ENCODE data around the gene SPACA9. TPM values are rescaled to one million over a fixed set of nuclear protein-coding genes. Genes with fewer than 3 reads are reported as not detected.

SPACA9 gene
- total RNA-seq, 1 experiment from 2014 or later = 19.2 TPM

DNA sequence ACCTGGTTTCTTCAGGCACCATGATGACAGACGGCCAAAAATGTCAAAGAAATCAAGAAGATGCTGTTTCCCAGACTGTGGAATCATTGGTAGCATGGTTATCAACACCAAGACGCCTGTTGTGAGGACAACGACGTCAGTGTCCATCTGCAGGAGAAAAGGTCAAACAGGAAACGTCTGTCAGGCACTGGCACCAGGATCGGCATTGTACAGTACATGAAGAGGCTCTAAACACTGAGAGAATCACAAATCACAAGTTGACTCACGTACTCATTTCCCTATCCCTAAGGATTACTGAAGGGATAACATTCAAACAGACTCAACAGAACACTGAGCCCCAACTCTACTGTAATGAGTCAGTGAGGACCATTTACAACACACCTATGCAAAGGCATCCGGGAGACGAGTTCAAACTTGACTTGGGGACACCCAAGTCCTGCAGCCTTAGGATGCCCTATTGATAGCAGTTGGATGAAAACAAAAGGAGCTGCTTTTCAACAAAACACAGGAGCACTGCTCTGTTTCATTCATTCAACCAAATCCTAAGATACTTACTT lies 44.7 kb downstream of the SPACA9 start:
- intact Hi-C loops (cut with micrococcal nuclease; ENCODE audit: unreplicated experiment) = no loop called here
- H3K79me2 ChIP-seq (ENCODE audit: low read depth) = no peaks in the 10 kb centered on the region
- no peak overlapping the region for H2AFZ ChIP-seq
- H3K4me1 ChIP-seq (replicated peaks; ENCODE audit: insufficient read depth) = no peaks in the 10 kb centered on the region
- H3K36me3 ChIP-seq (ENCODE audit: low read depth) = peaks cover 36% of the 10 kb centered on the region
- no TSS peak for BruUV-seq (replicated peaks)
- H3K4me2 ChIP-seq = no peak overlapping the region
- no peaks in the 10 kb centered on the region for H3K9me3 ChIP-seq (ENCODE audit: insufficient read depth, low read depth)
- ChIA-PET POLR2A (ENCODE audit: unreplicated experiment) (no interaction called here), CTCF (no interaction called here)
- no peaks in the 10 kb centered on the region; the same call in 1 of the 2 replicates for H3K9me2 ChIP-seq (ENCODE audit: insufficient read depth)
- no peak for TF ChIP-seq EZH2 (IDR thresholded peaks at IDR 0.05; ENCODE audit: low read depth)
- TF ChIP-seq, protein P1, sequence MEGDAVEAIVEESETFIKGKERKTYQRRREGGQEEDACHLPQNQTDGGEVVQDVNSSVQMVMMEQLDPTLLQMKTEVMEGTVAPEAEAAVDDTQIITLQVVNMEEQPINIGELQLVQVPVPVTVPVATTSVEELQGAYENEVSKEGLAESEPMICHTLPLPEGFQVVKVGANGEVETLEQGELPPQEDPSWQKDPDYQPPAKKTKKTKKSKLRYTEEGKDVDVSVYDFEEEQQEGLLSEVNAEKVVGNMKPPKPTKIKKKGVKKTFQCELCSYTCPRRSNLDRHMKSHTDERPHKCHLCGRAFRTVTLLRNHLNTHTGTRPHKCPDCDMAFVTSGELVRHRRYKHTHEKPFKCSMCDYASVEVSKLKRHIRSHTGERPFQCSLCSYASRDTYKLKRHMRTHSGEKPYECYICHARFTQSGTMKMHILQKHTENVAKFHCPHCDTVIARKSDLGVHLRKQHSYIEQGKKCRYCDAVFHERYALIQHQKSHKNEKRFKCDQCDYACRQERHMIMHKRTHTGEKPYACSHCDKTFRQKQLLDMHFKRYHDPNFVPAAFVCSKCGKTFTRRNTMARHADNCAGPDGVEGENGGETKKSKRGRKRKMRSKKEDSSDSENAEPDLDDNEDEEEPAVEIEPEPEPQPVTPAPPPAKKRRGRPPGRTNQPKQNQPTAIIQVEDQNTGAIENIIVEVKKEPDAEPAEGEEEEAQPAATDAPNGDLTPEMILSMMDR (conservative IDR thresholded peaks at IDR 0.05) = no peak
- H3F3A ChIP-seq (ENCODE audit: insufficient read depth, low read depth) = no peaks in the 10 kb centered on the region
- no peak overlapping the region for H3K4me3 ChIP-seq
- DNase-seq = no peak
- peaks cover 4% of the 10 kb centered on the region; the same call in 1 of the 2 replicates for H4K20me1 ChIP-seq (ENCODE audit: insufficient read depth)
- no peak overlapping the region for H3K27ac ChIP-seq
- H3K27me3 ChIP-seq (ENCODE audit: insufficient read depth, low read depth) = no peaks in the 10 kb centered on the region

DNA sequence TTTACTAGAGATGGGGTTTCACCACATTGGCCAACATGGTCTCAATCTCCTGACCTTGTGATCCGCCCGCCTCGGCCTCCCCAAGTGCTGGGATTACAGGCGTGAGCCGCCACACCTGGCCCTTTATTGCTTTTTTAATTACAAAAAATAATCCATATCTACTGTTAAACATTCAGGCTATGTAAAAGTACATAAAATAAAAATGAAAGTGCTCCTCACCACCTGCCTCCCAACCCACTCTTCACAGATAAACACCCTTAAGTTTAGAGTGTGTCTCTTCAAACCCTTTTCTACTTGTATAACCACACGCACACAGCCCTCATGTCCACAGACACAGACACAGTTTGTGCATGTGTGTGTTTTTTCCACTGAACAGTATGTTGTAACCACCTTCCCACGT lies 49.0 kb downstream of the SPACA9 start:
- no TSS peak for BruUV-seq (replicated peaks)
- no peak for DNase-seq
- no peaks in the 10 kb centered on the region for H3K9me2 ChIP-seq (ENCODE audit: insufficient read depth)
- no peaks in the 10 kb centered on the region for H3K9me3 ChIP-seq (ENCODE audit: insufficient read depth, low read depth)
- H3K79me2 ChIP-seq (ENCODE audit: low read depth) = no peaks in the 10 kb centered on the region; the same call in 1 of the 2 replicates
- no peak overlapping the region for H3K27ac ChIP-seq
- no peaks in the 10 kb centered on the region for H3K4me1 ChIP-seq (replicated peaks; ENCODE audit: insufficient read depth)
- intact Hi-C loops (cut with micrococcal nuclease; ENCODE audit: unreplicated experiment) = no loop called here
- TF ChIP-seq, protein P1 (conservative IDR thresholded peaks at IDR 0.05) = no peak
- TF ChIP-seq EZH2 (IDR thresholded peaks at IDR 0.05; ENCODE audit: low read depth) = no peak
- POLR2A ChIA-PET (ENCODE audit: unreplicated experiment) = no interaction called here
- peaks cover 4% of the 10 kb centered on the region; the same call in 1 of the 2 replicates for H4K20me1 ChIP-seq (ENCODE audit: insufficient read depth)
- CTCF ChIA-PET = no interaction called here
- no peaks in the 10 kb centered on the region for H3F3A ChIP-seq (ENCODE audit: insufficient read depth, low read depth)
- no peak overlapping the region for H3K4me3 ChIP-seq
- no peaks in the 10 kb centered on the region for H3K27me3 ChIP-seq (ENCODE audit: insufficient read depth, low read depth)
- H2AFZ ChIP-seq = no peak overlapping the region
- no peak overlapping the region for H3K4me2 ChIP-seq
- H3K36me3 ChIP-seq (ENCODE audit: low read depth) = peaks cover 23% of the 10 kb centered on the region; the same call in 1 of the 2 replicates

DNA sequence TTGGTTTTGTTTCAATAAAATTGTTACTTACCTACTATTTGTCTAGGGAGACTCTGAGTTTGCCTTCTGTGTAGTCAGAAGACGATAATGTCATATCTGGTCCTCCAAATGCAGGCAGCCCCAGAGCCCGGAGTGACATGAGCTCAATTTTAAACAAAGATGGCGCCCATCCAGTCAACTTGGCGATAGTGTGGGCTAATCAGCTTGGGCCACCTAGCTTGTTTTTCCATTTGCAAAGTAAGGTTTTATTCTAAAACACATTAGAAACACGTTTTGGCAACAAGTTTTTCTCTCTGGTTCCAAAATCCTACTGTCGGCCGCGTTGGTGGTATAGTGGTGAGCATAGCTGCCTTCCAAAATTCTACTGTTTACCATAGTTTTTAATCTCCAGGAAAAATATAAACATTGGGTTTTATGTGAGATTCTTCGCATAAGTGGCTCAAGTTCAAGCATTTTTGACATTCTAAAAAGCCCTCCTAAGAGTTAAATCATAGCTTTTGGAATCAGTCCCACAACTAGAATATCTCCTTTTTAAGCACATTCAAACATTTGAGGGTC lies 52.6 kb downstream of the SPACA9 start:
- POLR2A ChIA-PET (ENCODE audit: unreplicated experiment) = no interaction called here
- TF ChIP-seq, protein P1 (conservative IDR thresholded peaks at IDR 0.05) = no peak
- no peak for TF ChIP-seq EZH2 (IDR thresholded peaks at IDR 0.05; ENCODE audit: low read depth)
- CTCF ChIA-PET = no interaction called here
- Histone ChIP-seq H3K4me3 (no peak overlapping the region), H3K36me3 (ENCODE audit: low read depth) (0 out of 2 replicates have a peak, but pooled peaks cover 11% of the 10 kb centered on the region), H3K9me2 (ENCODE audit: insufficient read depth) (no peaks in the 10 kb centered on the region), H3K4me2 (no peak overlapping the region), H3K4me1 (replicated peaks; ENCODE audit: insufficient read depth) (no peaks in the 10 kb centered on the region), H2AFZ (no peak overlapping the region), H3K9me3 (ENCODE audit: insufficient read depth, low read depth) (no peaks in the 10 kb centered on the region), H3F3A (ENCODE audit: insufficient read depth, low read depth) (no peaks in the 10 kb centered on the region), H3K27me3 (ENCODE audit: insufficient read depth, low read depth) (no peaks in the 10 kb centered on the region), H4K20me1 (ENCODE audit: insufficient read depth) (no peaks in the 10 kb centered on the region; the same call in 1 of the 2 replicates), H3K79me2 (ENCODE audit: low read depth) (peaks cover 9% of the 10 kb centered on the region), H3K27ac (no peak overlapping the region)
- no peak for DNase-seq
- intact Hi-C loops (cut with micrococcal nuclease; ENCODE audit: unreplicated experiment) = no loop called here
- no TSS peak for BruUV-seq (replicated peaks)
